Activated CD4-positive, alpha-beta T cell treated with anti-CD3 and anti-CD28 coated beads for 48 hours (primary cell): ENCODE data around the gene ADGRD1.

Source experiments
- DNase-seq: peaks from one replicate; pipeline ENCODE4 v3.0.0-alpha.2; 2020

The ADGRD1 gene

GRCh38 chr12:131045705-131046460 is 92.2 kb downstream of the ADGRD1 start:
- no peak for DNase-seq

- DNase-seq, result no peak
These were observed 93.4 kb downstream of the ADGRD1 start for GRCh38 chr12:131046813-131047788.

- no peak for DNase-seq
These were observed 94.3 kb downstream of the ADGRD1 start for GRCh38 chr12:131047789-131048610.

- DNase-seq, result no peak
These were observed 94.9 kb downstream of the ADGRD1 start for GRCh38 chr12:131048611-131048990.

GRCh38 chr12:131049002-131049401 is 95.3 kb downstream of the ADGRD1 start:
- DNase-seq, result no peak

- DNase-seq, result no peak
These were observed 96.0 kb downstream of the ADGRD1 start for GRCh38 chr12:131049549-131050339.

- no peak for DNase-seq
These were observed 96.9 kb downstream of the ADGRD1 start for GRCh38 chr12:131050463-131051154.

- DNase-seq, result no peak
These were observed 97.4 kb downstream of the ADGRD1 start for GRCh38 chr12:131051155-131051473.

- no peak for DNase-seq
These were observed 98.5 kb downstream of the ADGRD1 start for GRCh38 chr12:131052063-131052781.

GRCh38 chr12:131052929-131053328 is 99.2 kb downstream of the ADGRD1 start:
- no peak for DNase-seq

GRCh38 chr12:131053567-131053966 is 99.9 kb downstream of the ADGRD1 start:
- DNase-seq, result no peak

GRCh38 chr12:131054345-131055092 is 100.8 kb downstream of the ADGRD1 start:
- DNase-seq, result no peak

- no peak for DNase-seq
These were observed 101.4 kb downstream of the ADGRD1 start for GRCh38 chr12:131055093-131055465.

- DNase-seq, result no peak
These were observed 102.0 kb downstream of the ADGRD1 start for GRCh38 chr12:131055596-131056233.

- no peak for DNase-seq
These were observed 102.9 kb downstream of the ADGRD1 start for GRCh38 chr12:131056626-131057025.

- DNase-seq, result no peak
These were observed 103.6 kb downstream of the ADGRD1 start for GRCh38 chr12:131057211-131057721.

- no peak for DNase-seq
These were observed 104.2 kb downstream of the ADGRD1 start for GRCh38 chr12:131057722-131058515.

- DNase-seq, result no peak
These were observed 105.0 kb downstream of the ADGRD1 start for GRCh38 chr12:131058700-131059099.
